Esophagus squamous epithelium (tissue), 4 donors: ENCODE measurements around the gene ARHGEF17.

Experiments used
- CTCF ChIP-seq, 6 experiments: fragments of 450-650 bp in 4 of 6; fragments of 200-600 bp in 2 of 6; sonication (generic) in 2 of 6; IDR thresholded peaks; one replicate each; pipeline ENCODE4 v1.5.1; 2016 to 2019; ENCODE audit warnings: antibody characterized with exemption in 6 of 6, mild to moderate bottlenecking in 4 of 6, moderate library complexity in 4 of 6
- POLR2A ChIP-seq, 4 donors: fragments of 450-650 bp; IDR thresholded peaks; one replicate each; pipeline ENCODE4 v1.6.1; 2017; ENCODE audit warnings: antibody characterized with exemption in 4 of 4, mild to moderate bottlenecking in 4 of 4, moderate library complexity in 3 of 4

DNA sequence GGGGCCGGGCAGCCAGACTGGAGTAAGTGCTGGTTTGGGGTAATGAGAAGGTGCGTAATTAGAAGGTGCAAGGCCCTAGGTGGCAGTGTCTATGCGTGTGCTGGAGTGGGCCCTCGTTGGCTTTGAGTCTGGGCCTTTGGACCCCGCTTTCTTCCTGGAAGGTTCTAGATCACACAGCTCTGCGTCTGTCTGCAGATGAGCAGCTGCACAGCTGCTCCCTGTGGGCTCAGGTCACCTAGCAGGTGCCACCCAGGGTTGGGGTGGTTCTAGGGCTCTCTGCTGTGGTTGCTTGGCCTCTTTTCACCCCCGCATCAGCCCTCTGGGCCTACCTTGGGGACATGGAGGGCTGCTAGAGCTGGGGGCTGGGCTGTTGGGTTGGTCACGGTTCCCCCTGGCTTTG lies 78.5 kb downstream of the ARHGEF17 start:
- TF ChIP-seq CTCF (IDR thresholded peaks at IDR 0.05) (no peak), POLR2A (IDR thresholded peaks at IDR 0.05) (no peak)
